Panc1 (cell line): ENCODE results near the gene DYNC1H1. TPM values are rescaled to one million over a fixed set of nuclear protein-coding genes. Genes with fewer than 3 reads are reported as not detected.

Experiments
- ATAC-seq: fragments of 200-7000 bp; cut with Tn5 transposase; 2 replicates; pipeline ENCODE4 v1.9.1; 2020; ENCODE audit warnings: mild to moderate bottlenecking, moderate library complexity
- BruUV-seq: library from RNA; stranded (reverse); fragments of 400-500 nt; replicated peaks from 2 replicates; lab custom pipeline; 2021; lab: Mats Ljungman, UMichigan
- CTCF ChIA-PET: fragments of 300-600 bp; sonication (Branson Sonifier 250); formaldehyde crosslinking; loops from one replicate; lab custom pipeline; 2022; ENCODE audit warnings: antibody characterized with exemption; lab: Charles Lee
- POLR2A ChIA-PET: fragments of 300-600 bp; sonication (Branson Sonifier 250); formaldehyde crosslinking; loops from one replicate; lab custom pipeline; 2022; ENCODE audit warnings: antibody characterized with exemption; lab: Charles Lee
- DNase-seq: peaks from one replicate; pipeline ENCODE4 v3.0.0-alpha.2; 2010; ENCODE audit warnings: low read depth, low spot score
- H3K27ac ChIP-seq: 2 replicates; pipeline ENCODE4 v1.5.1; 2011; ENCODE audit warnings: mild to moderate bottlenecking, low read length, inconsistent platforms
- H3K27me3 ChIP-seq: fragments of 200-500 bp; sonication (Bioruptor generic); 2 replicates; pipeline ENCODE4 v1.6.0; 2014; ENCODE audit warnings: low read length, inconsistent platforms; ENCODE audit not compliant: control insufficient read depth, insufficient read depth
- H3K36me3 ChIP-seq: fragments of 200-500 bp; sonication (Bioruptor generic); 2 replicates; pipeline ENCODE4 v1.5.1; 2014; ENCODE audit warnings: inconsistent platforms, mild to moderate bottlenecking, low read length, moderate library complexity; ENCODE audit not compliant: control insufficient read depth, insufficient read depth
- H3K4me1 ChIP-seq: 2 replicates; pipeline ENCODE4 v1.5.1; 2011; ENCODE audit warnings: inconsistent platforms, mild to moderate bottlenecking, low read length, moderate library complexity; ENCODE audit not compliant: control insufficient read depth, insufficient read depth
- H3K4me3 ChIP-seq, 2 experiments: 2 replicates each; pipeline ENCODE4 v1.5.1; 2011 to 2012; ENCODE audit warnings: low read depth in 2 of 2, low read length in 2 of 2, mild to moderate bottlenecking in 2 of 2, inconsistent platforms in 1 of 2, moderate library complexity in 1 of 2
- H3K9me3 ChIP-seq: fragments of 200-500 bp; sonication (Bioruptor generic); 2 replicates; pipeline ENCODE4 v1.5.1; 2014; ENCODE audit warnings: low read depth, mild to moderate bottlenecking, inconsistent platforms, low read length, moderate library complexity; ENCODE audit not compliant: control insufficient read depth, insufficient read depth
- POLR2AphosphoS5 ChIP-seq: IDR thresholded peaks from 2 replicates; pipeline ENCODE4 v1.6.1; 2012; ENCODE audit warnings: mild to moderate bottlenecking, low read depth, low read length, moderate library complexity
- SIN3A ChIP-seq: IDR thresholded peaks from 2 replicates; pipeline ENCODE4 v1.6.1; 2012; ENCODE audit warnings: low read depth, mild to moderate bottlenecking, low read length, moderate library complexity, borderline replicate concordance; ENCODE audit not compliant: insufficient read depth
- TCF7L2 ChIP-seq: IDR thresholded peaks from 2 replicates; pipeline ENCODE4 v1.6.1; 2011; ENCODE audit warnings: mild to moderate bottlenecking, low read depth, low read length, inconsistent platforms
- in situ Hi-C: cut with HindIII; loops from 2 replicates; pipeline ENCODE4 v1.10.0; 2016; ENCODE audit warnings: low sequenced_read_pairs, low pct_unique_long_range_greater_than_20kb
- intact Hi-C: fragments of 100-400 bp; cut with micrococcal nuclease; formaldehyde crosslinking; loops from one replicate; pipeline ENCODE4 v1.10.0; 2022; ENCODE audit not compliant: unreplicated experiment
- total RNA-seq: library from RNA; stranded (reverse); gene quantifications from one replicate; pipeline ENCODE4 v1.2.1, GENCODE V29; 2021; ENCODE audit not compliant: unreplicated experiment
- TF ChIP-seq, protein P1 (sequence below), 2 experiments: IDR thresholded peaks; 2 replicates each; pipeline ENCODE4 v1.6.1; 2011 to 2012; ENCODE audit warnings: low read depth in 2 of 2, control low read depth in 1 of 2, low read length in 1 of 2, mild to moderate bottlenecking in 1 of 2, moderate library complexity in 1 of 2; ENCODE audit not compliant: insufficient read depth in 1 of 2
- TF ChIP-seq, protein P2 (sequence below): fragments of 450-650 bp; IDR thresholded peaks from 2 replicates; pipeline ENCODE4 v1.5.1; 2017; ENCODE audit warnings: mild to moderate bottlenecking

DYNC1H1 gene
- total RNA-seq, 1 experiment from 2014 or later: 382 TPM

DNA sequence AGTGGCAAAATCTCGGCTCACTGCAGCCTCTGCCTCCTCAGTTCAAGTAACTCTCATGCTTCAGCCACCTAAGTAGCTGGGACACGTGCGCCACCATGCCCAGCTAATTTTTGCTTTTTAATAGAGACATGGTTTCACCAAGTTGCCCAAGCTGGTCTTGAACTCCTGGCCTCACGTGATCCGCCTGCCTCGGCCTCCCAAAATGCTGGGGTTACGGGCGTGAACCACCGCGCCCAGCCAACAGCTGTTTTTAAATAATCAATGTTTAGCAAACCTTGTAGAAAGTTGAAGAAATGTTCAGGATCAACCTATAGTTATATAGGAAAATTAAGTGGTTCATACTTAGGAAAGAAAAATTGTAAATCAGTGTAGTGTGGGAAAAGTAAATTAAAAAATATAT, 128.4 kb downstream of the DYNC1H1 start:
- CTCF ChIA-PET: no interaction called here
- Histone ChIP-seq H3K4me1 (peaks cover 12% of the 10 kb centered on the region), H3K4me3 (no peak overlapping the region), H3K27ac (no peak overlapping the region), H3K36me3 (no peaks in the 10 kb centered on the region), H3K27me3 (no peaks in the 10 kb centered on the region), H3K9me3 (no peaks in the 10 kb centered on the region)
- no peak for ATAC-seq
- TF ChIP-seq, protein P1, sequence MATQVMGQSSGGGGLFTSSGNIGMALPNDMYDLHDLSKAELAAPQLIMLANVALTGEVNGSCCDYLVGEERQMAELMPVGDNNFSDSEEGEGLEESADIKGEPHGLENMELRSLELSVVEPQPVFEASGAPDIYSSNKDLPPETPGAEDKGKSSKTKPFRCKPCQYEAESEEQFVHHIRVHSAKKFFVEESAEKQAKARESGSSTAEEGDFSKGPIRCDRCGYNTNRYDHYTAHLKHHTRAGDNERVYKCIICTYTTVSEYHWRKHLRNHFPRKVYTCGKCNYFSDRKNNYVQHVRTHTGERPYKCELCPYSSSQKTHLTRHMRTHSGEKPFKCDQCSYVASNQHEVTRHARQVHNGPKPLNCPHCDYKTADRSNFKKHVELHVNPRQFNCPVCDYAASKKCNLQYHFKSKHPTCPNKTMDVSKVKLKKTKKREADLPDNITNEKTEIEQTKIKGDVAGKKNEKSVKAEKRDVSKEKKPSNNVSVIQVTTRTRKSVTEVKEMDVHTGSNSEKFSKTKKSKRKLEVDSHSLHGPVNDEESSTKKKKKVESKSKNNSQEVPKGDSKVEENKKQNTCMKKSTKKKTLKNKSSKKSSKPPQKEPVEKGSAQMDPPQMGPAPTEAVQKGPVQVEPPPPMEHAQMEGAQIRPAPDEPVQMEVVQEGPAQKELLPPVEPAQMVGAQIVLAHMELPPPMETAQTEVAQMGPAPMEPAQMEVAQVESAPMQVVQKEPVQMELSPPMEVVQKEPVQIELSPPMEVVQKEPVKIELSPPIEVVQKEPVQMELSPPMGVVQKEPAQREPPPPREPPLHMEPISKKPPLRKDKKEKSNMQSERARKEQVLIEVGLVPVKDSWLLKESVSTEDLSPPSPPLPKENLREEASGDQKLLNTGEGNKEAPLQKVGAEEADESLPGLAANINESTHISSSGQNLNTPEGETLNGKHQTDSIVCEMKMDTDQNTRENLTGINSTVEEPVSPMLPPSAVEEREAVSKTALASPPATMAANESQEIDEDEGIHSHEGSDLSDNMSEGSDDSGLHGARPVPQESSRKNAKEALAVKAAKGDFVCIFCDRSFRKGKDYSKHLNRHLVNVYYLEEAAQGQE (IDR thresholded peaks at IDR 0.05; ENCODE audit: insufficient read depth in 1 of 2, low read depth in 2 of 2, low read length in 1 of 2): no peak
- TF ChIP-seq POLR2AphosphoS5 (no peak), SIN3A (no peak), TCF7L2 (no peak)
- TF ChIP-seq, protein P2, sequence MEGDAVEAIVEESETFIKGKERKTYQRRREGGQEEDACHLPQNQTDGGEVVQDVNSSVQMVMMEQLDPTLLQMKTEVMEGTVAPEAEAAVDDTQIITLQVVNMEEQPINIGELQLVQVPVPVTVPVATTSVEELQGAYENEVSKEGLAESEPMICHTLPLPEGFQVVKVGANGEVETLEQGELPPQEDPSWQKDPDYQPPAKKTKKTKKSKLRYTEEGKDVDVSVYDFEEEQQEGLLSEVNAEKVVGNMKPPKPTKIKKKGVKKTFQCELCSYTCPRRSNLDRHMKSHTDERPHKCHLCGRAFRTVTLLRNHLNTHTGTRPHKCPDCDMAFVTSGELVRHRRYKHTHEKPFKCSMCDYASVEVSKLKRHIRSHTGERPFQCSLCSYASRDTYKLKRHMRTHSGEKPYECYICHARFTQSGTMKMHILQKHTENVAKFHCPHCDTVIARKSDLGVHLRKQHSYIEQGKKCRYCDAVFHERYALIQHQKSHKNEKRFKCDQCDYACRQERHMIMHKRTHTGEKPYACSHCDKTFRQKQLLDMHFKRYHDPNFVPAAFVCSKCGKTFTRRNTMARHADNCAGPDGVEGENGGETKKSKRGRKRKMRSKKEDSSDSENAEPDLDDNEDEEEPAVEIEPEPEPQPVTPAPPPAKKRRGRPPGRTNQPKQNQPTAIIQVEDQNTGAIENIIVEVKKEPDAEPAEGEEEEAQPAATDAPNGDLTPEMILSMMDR: no peak
- no TSS peak for BruUV-seq
- intact Hi-C loops (no loop called here), in situ Hi-C loops (no loop called here)
- POLR2A ChIA-PET: interaction anchor here (0.6 to 0.7 kb wide), 2 partner anchors 32 to 50 kb away, joined by 4 to 5 read pairs; no protein-coding TSS in a partner anchor
- no peak for DNase-seq

DNA sequence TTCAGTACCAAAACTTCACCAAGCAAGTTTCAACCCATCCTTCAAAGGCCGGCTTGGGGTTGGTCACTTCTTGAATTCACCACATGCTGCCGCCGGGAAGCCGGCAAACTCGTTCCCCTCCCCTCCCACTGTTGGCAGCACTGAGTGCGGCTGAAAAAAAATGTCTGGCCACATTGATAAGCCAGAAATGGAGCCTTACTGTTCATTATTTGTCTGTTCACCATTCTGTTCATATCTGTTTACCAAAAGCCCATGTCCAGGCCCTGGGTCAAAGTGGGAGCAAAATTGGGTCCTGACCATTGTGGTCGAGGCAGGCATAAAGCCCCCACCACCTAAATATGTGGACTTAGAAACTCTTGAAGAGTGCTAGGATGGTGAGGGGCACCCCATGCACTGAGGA, 129.7 kb downstream of the DYNC1H1 start:
- peaks cover 4% of the 10 kb centered on the region for H3K4me1 ChIP-seq
- ChIA-PET POLR2A (no interaction called here), CTCF (no interaction called here)
- no peak overlapping the region for H3K4me3 ChIP-seq
- no peak overlapping the region for H3K27ac ChIP-seq
- H3K27me3 ChIP-seq: no peaks in the 10 kb centered on the region
- TF ChIP-seq POLR2AphosphoS5: no peak
- TF ChIP-seq, protein P2: no peak
- no peak for TF ChIP-seq TCF7L2
- TF ChIP-seq SIN3A: no peak
- TF ChIP-seq, protein P1 (IDR thresholded peaks at IDR 0.05; ENCODE audit: insufficient read depth in 1 of 2, low read depth in 2 of 2, low read length in 1 of 2): no peak
- DNase-seq: no peak
- no peaks in the 10 kb centered on the region for H3K36me3 ChIP-seq
- no TSS peak for BruUV-seq
- in situ Hi-C loops (no loop called here), intact Hi-C loops (no loop called here)
- no peaks in the 10 kb centered on the region for H3K9me3 ChIP-seq
- no peak for ATAC-seq
